HepG2 (cell line): ENCODE measurements around the gene SIK2. TPM values are rescaled to one million over a fixed set of nuclear protein-coding genes. Genes with fewer than 3 reads are reported as not detected.

Experiments used
- ATAC-seq: fragments of 200-7000 bp; cut with Tn5 transposase; 3 replicates; pipeline ENCODE4 v1.9.1; 2020; ENCODE audit warnings: mild to moderate bottlenecking, moderate library complexity
- BruUV-seq: library from RNA; stranded (reverse); fragments of 400-500 nt; replicated peaks from 2 replicates; lab custom pipeline; 2021; lab: Mats Ljungman, UMichigan
- CTCF ChIA-PET: fragments of 300-600 bp; formaldehyde crosslinking; extraction: SDS; loops from one replicate; lab custom pipeline; 2021; ENCODE audit warnings: low total read pairs, inconsistent platforms, low intra/inter-chr PET ratio; lab: Yijun Ruan, JAX
- POLR2A ChIA-PET: fragments of 350-600 bp; sonication (Branson Sonifier 250); formaldehyde crosslinking; loops from one replicate; lab custom pipeline; 2020; ENCODE audit warnings: antibody characterized with exemption, inconsistent platforms; lab: Yijun Ruan, JAX
- DNase-seq: peaks from one replicate; pipeline ENCODE4 v3.0.0-alpha.2; 2015; ENCODE audit warnings: low spot score
- FAIRE-seq: peaks from 3 replicates; lab custom pipeline; 2011; peaks lifted over from hg19 to GRCh38; lab: Jason Lieb, UNC
- H2AFZ ChIP-seq: one replicate; pipeline ENCODE4 v1.6.1; 2011; ENCODE audit warnings: low read length, inconsistent platforms
- H3K27ac ChIP-seq: fragments of 300-600 bp; 3 replicates; pipeline ENCODE4 v1.8.0; 2011; ENCODE audit warnings: mixed run types, mild to moderate bottlenecking, mixed read lengths, low read length, inconsistent platforms; ENCODE audit not compliant: insufficient read depth; ENCODE audit errors: extremely low read length
- H3K27me3 ChIP-seq, 2 experiments: fragments of 200-600 bp in 1 of 2; 2 replicates in 1 of 2; 3 replicates in 1 of 2; pipeline versions ENCODE4 v1.6.0 to v1.8.0; 2011; ENCODE audit warnings: low read length in 2 of 2, mild to moderate bottlenecking in 2 of 2, moderate library complexity in 2 of 2, inconsistent platforms in 1 of 2; ENCODE audit not compliant: insufficient read depth in 2 of 2, control insufficient read depth in 1 of 2
- H3K36me3 ChIP-seq, 2 experiments: fragments of 200-600 bp in 1 of 2; replicated peaks in 1 of 2; 2 replicates in 1 of 2; 3 replicates in 1 of 2; pipeline versions ENCODE4 v1.5.1 to v1.8.0; 2011; ENCODE audit warnings: low read length in 2 of 2, inconsistent platforms in 1 of 2; ENCODE audit not compliant: insufficient read depth in 2 of 2, control insufficient read depth in 1 of 2
- H3K4me1 ChIP-seq: 2 replicates; pipeline ENCODE4 v1.5.1; 2012; ENCODE audit warnings: low read length, inconsistent platforms; ENCODE audit not compliant: insufficient read depth
- H3K4me2 ChIP-seq: 2 replicates; pipeline ENCODE4 v1.6.0; 2011; ENCODE audit warnings: low read depth, low read length, inconsistent platforms
- H3K4me3 ChIP-seq, 3 experiments: fragments of 200-600 bp in 1 of 3; sonication (generic), shearing (Covaris generic) in 1 of 3; replicated peaks in 1 of 3; 2 replicates each; pipeline ENCODE4 v1.5.1; 2011 to 2016; ENCODE audit warnings: low read length in 3 of 3, inconsistent platforms in 2 of 3, low read depth in 2 of 3, mild to moderate bottlenecking in 2 of 3, control low read depth in 1 of 3, mixed read lengths in 1 of 3; ENCODE audit not compliant: insufficient read depth in 1 of 3
- H3K79me2 ChIP-seq: one replicate; pipeline ENCODE4 v1.6.1; 2011; ENCODE audit warnings: low read length, inconsistent platforms; ENCODE audit not compliant: insufficient read depth
- H3K9ac ChIP-seq: 2 replicates; pipeline ENCODE4 v1.6.0; 2011; ENCODE audit warnings: mild to moderate bottlenecking, low read depth, low read length, inconsistent platforms; ENCODE audit not compliant: insufficient read depth
- H3K9me3 ChIP-seq: 2 replicates; pipeline ENCODE4 v1.5.1; 2012; ENCODE audit warnings: mild to moderate bottlenecking, low read length
- H4K20me1 ChIP-seq: 2 replicates; pipeline ENCODE4 v1.6.0; 2011; ENCODE audit warnings: inconsistent platforms, mild to moderate bottlenecking, low read length, moderate library complexity; ENCODE audit not compliant: insufficient read depth
- JUND ChIP-seq: sonication (generic); formaldehyde crosslinking; IDR thresholded peaks from 2 replicates; pipeline ENCODE4 v1.8.0; 2022; ENCODE audit warnings: mild to moderate bottlenecking, missing genetic modification reagents
- ZEB1 ChIP-seq: IDR thresholded peaks from 2 replicates; pipeline ENCODE4 v1.6.1; 2012; ENCODE audit warnings: mild to moderate bottlenecking, low read depth, inconsistent platforms; ENCODE audit not compliant: insufficient replicate concordance
- ZNF296 ChIP-seq: sonication (generic); formaldehyde crosslinking; conservative IDR thresholded peaks from 2 replicates; pipeline ENCODE4 v1.5.0; 2020; ENCODE audit warnings: mild to moderate bottlenecking, missing genetic modification reagents
- ZNF660 ChIP-seq: sonication (generic); formaldehyde crosslinking; IDR thresholded peaks from 2 replicates; pipeline ENCODE4 v1.5.1; 2020; ENCODE audit warnings: mild to moderate bottlenecking, low read depth, missing genetic modification reagents, borderline replicate concordance
- ZNF670 ChIP-seq: sonication (generic); formaldehyde crosslinking; IDR thresholded peaks from 2 replicates; pipeline ENCODE4 v1.8.0; 2022; ENCODE audit warnings: mild to moderate bottlenecking, missing genetic modification reagents, borderline replicate concordance
- WGBS: methylation state at CpG from one replicate; pipeline ENCODE4 v1.1.6; 2017; ENCODE audit warnings: low lambda C conversion rate; 5-methylcytosine and 5-hydroxymethylcytosine counted together
- in situ Hi-C: cut with HindIII; loops from 2 replicates; pipeline ENCODE4 v1.10.0; 2017; ENCODE audit warnings: low pct_unique_long_range_greater_than_20kb; ENCODE audit not compliant: extremely low pct_ligation_motif_present
- intact Hi-C: fragments of 100-400 bp; cut with micrococcal nuclease; formaldehyde crosslinking; loops from one replicate; pipeline ENCODE4 v1.10.0; 2022; ENCODE audit not compliant: unreplicated experiment
- polyA plus RNA-seq, 8 experiments: library from polyadenylated mRNA; depleted of rRNA in 3 of 8; stranded (reverse) in 7 of 8; unstranded in 1 of 8; fragments of >200 nt; fragmentation: Illumina TruSeq in 4 of 8; extraction: Trizol in 4 of 8; gene quantifications; 2 replicates each; pipeline versions ENCODE4 v1.2.1 to v1.2.3, GENCODE V29; 2011 to 2016; ENCODE audit warnings: low read depth in 4 of 8, missing spikeins in 1 of 8, mixed read lengths in 1 of 8; ENCODE audit not compliant: insufficient read depth in 1 of 8
- total RNA-seq, 5 experiments: library from RNA; depleted of rRNA; stranded (reverse); fragments of >200 nt; fragmentation: Illumina TruSeq; extraction: Trizol; gene quantifications; 2 replicates each; pipeline ENCODE4 v1.2.3, GENCODE V29; 2016; ENCODE audit warnings: low read depth in 1 of 5
- TF ChIP-seq, protein P1 (sequence below): sonication (generic); formaldehyde crosslinking; IDR thresholded peaks from 2 replicates; pipeline ENCODE4 v1.4.0; 2020; ENCODE audit warnings: missing genetic modification reagents
- TF ChIP-seq, protein P2 (sequence below): IDR thresholded peaks from 2 replicates; pipeline ENCODE4 v1.6.1; 2016; ENCODE audit warnings: low read depth
- TF ChIP-seq, protein P3 (sequence below): sonication (generic); formaldehyde crosslinking; IDR thresholded peaks from 2 replicates; pipeline ENCODE4 v1.4.0; 2020; ENCODE audit warnings: missing genetic modification reagents, borderline replicate concordance

The SIK2 gene
- total and polyA plus RNA-seq, 2 of the 13 experiments (the other 11 are each of a cell fraction or from before 2014, with no cell fraction given), result 8.1 to 15.4 TPM

DNA sequence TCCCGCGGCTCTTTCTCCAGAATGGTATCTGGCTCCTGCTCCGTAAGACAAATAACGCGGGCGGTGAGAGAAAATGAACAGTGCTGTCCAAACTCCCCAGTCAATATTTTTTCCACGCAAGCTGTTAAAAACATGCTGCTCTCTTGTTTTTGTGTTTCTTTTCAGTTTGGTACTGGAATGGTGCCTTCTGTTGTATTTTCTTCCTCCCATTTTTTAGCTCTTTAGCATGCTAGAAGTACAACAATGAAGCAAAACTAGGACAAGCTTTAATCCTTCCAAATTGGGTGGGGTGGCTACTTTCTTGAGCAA, 164.5 kb downstream of the SIK2 start:
- Histone ChIP-seq H3K4me2 (peak overlapping the region; percentile 99), H3K9me3 (no peaks in the 10 kb centered on the region), H3K36me3 (peaks cover 8 to 13% of the 10 kb centered on the region in 2 experiments; a peak in 4 of 5 replicates), H3K4me3 (peak overlapping the region; percentile 89 to 98 (median 93)), H3K4me1 (peaks cover 38% of the 10 kb centered on the region), H3K27ac (peak overlapping the region; percentile 94), H4K20me1 (no peaks in the 10 kb centered on the region), H3K9ac (peak overlapping the region; percentile 93), H2AFZ (peak overlapping the region; percentile 98), H3K27me3 (no peaks in the 10 kb centered on the region; a peak in 1 of 5 replicates), H3K79me2 (peaks cover 34% of the 10 kb centered on the region)
- DNase-seq, result peak; percentile 36
- intact Hi-C loops (loop anchor here (1.0 kb wide), 1 partner anchor 28 kb away; no protein-coding TSS in a partner anchor), in situ Hi-C loops (no loop called here)
- BruUV-seq, result no TSS peak
- POLR2A ChIA-PET, result interaction anchor here (0.7 to 4.7 kb wide), 20 partner anchors 8 to 163 kb away, joined by 3 to 68 read pairs (median 6); partner anchors contain the start of genes ALG9 and SIK2
- ATAC-seq, result peak; percentile 68
- WGBS, result under 1% methylated on average over 7 of the region's 7 CpGs
- no peak for FAIRE-seq
- CTCF ChIA-PET, result no interaction called here
- TF ChIP-seq ZEB1 (peak; percentile 23), ZNF660 (no peak), ZNF296 (CRISPR knock-in tag) (no peak), ZNF670 (CRISPR knock-in tag) (no peak), JUND (no peak)
- TF ChIP-seq, protein P1, sequence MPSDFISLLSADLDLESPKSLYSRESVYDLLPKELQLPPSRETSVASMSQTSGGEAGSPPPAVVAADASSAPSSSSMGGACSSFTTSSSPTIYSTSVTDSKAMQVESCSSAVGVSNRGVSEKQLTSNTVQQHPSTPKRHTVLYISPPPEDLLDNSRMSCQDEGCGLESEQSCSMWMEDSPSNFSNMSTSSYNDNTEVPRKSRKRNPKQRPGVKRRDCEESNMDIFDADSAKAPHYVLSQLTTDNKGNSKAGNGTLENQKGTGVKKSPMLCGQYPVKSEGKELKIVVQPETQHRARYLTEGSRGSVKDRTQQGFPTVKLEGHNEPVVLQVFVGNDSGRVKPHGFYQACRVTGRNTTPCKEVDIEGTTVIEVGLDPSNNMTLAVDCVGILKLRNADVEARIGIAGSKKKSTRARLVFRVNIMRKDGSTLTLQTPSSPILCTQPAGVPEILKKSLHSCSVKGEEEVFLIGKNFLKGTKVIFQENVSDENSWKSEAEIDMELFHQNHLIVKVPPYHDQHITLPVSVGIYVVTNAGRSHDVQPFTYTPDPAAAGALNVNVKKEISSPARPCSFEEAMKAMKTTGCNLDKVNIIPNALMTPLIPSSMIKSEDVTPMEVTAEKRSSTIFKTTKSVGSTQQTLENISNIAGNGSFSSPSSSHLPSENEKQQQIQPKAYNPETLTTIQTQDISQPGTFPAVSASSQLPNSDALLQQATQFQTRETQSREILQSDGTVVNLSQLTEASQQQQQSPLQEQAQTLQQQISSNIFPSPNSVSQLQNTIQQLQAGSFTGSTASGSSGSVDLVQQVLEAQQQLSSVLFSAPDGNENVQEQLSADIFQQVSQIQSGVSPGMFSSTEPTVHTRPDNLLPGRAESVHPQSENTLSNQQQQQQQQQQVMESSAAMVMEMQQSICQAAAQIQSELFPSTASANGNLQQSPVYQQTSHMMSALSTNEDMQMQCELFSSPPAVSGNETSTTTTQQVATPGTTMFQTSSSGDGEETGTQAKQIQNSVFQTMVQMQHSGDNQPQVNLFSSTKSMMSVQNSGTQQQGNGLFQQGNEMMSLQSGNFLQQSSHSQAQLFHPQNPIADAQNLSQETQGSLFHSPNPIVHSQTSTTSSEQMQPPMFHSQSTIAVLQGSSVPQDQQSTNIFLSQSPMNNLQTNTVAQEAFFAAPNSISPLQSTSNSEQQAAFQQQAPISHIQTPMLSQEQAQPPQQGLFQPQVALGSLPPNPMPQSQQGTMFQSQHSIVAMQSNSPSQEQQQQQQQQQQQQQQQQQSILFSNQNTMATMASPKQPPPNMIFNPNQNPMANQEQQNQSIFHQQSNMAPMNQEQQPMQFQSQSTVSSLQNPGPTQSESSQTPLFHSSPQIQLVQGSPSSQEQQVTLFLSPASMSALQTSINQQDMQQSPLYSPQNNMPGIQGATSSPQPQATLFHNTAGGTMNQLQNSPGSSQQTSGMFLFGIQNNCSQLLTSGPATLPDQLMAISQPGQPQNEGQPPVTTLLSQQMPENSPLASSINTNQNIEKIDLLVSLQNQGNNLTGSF, result no peak
- TF ChIP-seq, protein P2, sequence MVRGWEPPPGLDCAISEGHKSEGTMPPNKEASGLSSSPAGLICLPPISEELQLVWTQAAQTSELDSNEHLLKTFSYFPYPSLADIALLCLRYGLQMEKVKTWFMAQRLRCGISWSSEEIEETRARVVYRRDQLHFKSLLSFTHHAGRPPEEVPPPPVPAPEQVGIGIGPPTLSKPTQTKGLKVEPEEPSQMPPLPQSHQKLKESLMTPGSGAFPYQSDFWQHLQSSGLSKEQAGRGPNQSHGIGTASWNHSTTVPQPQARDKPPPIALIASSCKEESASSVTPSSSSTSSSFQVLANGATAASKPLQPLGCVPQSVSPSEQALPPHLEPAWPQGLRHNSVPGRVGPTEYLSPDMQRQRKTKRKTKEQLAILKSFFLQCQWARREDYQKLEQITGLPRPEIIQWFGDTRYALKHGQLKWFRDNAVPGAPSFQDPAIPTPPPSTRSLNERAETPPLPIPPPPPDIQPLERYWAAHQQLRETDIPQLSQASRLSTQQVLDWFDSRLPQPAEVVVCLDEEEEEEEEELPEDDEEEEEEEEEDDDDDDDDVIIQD (CRISPR knock-in tag), result no peak
- TF ChIP-seq, protein P3, sequence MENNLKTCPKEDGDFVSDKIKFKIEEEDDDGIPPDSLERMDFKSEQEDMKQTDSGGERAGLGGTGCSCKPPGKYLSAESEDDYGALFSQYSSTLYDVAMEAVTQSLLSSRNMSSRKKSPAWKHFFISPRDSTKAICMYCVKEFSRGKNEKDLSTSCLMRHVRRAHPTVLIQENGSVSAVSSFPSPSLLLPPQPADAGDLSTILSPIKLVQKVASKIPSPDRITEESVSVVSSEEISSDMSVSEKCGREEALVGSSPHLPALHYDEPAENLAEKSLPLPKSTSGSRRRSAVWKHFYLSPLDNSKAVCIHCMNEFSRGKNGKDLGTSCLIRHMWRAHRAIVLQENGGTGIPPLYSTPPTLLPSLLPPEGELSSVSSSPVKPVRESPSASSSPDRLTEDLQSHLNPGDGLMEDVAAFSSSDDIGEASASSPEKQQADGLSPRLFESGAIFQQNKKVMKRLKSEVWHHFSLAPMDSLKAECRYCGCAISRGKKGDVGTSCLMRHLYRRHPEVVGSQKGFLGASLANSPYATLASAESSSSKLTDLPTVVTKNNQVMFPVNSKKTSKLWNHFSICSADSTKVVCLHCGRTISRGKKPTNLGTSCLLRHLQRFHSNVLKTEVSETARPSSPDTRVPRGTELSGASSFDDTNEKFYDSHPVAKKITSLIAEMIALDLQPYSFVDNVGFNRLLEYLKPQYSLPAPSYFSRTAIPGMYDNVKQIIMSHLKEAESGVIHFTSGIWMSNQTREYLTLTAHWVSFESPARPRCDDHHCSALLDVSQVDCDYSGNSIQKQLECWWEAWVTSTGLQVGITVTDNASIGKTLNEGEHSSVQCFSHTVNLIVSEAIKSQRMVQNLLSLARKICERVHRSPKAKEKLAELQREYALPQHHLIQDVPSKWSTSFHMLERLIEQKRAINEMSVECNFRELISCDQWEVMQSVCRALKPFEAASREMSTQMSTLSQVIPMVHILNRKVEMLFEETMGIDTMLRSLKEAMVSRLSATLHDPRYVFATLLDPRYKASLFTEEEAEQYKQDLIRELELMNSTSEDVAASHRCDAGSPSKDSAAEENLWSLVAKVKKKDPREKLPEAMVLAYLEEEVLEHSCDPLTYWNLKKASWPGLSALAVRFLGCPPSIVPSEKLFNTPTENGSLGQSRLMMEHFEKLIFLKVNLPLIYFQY, result 0 out of 2 replicates have a peak, but pooled peaks have one; percentile 27
